HepG2 (cell line): Measurements from ENCODE around the gene DHX8.
"Not testable (repeated sequence)": the region's sequence is repeated elsewhere in the genome, so short reads cannot be mapped to it uniquely, and the experiment has no call there.

Experiments used
- ASH2L ChIP-seq: fragments of 300-600, 200-600 bp; sonication (generic); IDR thresholded peaks from 2 replicates; pipeline ENCODE4 v1.7.0; 2017; ENCODE audit warnings: low read depth, mild to moderate bottlenecking, moderate library complexity, mixed read lengths, low read length; ENCODE audit not compliant: insufficient read length
- CBX5 ChIP-seq: sonication (generic); formaldehyde crosslinking; IDR thresholded peaks from 2 replicates; pipeline ENCODE4 v1.4.0; 2020; ENCODE audit warnings: missing genetic modification reagents, borderline replicate concordance
- CTCF ChIP-seq: sonication (generic); formaldehyde crosslinking; IDR thresholded peaks from 2 replicates; pipeline ENCODE4 v1.5.0; 2020; ENCODE audit warnings: mild to moderate bottlenecking, missing genetic modification reagents, moderate library complexity
- NCOA5 ChIP-seq: sonication (generic); formaldehyde crosslinking; IDR thresholded peaks from 2 replicates; pipeline ENCODE4 v1.4.0; 2020; ENCODE audit warnings: missing genetic modification reagents
- NFRKB ChIP-seq: fragments of 450-650 bp; IDR thresholded peaks from 2 replicates; pipeline ENCODE4 v1.6.1; 2017
- SIX1 ChIP-seq: sonication (generic); formaldehyde crosslinking; IDR thresholded peaks from 2 replicates; pipeline ENCODE4 v1.4.0; 2020; ENCODE audit warnings: missing genetic modification reagents, borderline replicate concordance
- ZNF790 ChIP-seq: sonication (generic); formaldehyde crosslinking; IDR thresholded peaks from 2 replicates; pipeline ENCODE4 v1.8.0; 2022; ENCODE audit warnings: missing genetic modification reagents, mild to moderate bottlenecking, borderline replicate concordance

- TF ChIP-seq ASH2L; NCOA5 (CRISPR knock-in tag); SIX1 (CRISPR knock-in tag); CBX5 (CRISPR knock-in tag); ZNF790 (CRISPR knock-in tag); CTCF (CRISPR knock-in tag); NFRKB: not testable (repeated sequence)
Observed at GRCh38 chr17:43459878-43460277, 23.9 kb upstream of the DHX8 start.
